GM23338 (cell line): Measurements from ENCODE around the gene ABR. TPM values are rescaled to one million over a fixed set of nuclear protein-coding genes. Genes with fewer than 3 reads are reported as not detected.

Experiments used
- ATAC-seq: fragments of 200-7000 bp; cut with Tn5 transposase; 3 replicates; pipeline ENCODE4 v1.9.1; 2020
- DNase-seq: peaks from one replicate; pipeline ENCODE4 v3.0.0-alpha.2; 2015; ENCODE audit warnings: low spot score
- H2AFZ ChIP-seq: fragments of 200-600 bp; sonication (generic); 2 replicates; pipeline ENCODE4 v1.8.0; 2016; ENCODE audit warnings: antibody characterized with exemption, mild to moderate bottlenecking, moderate library complexity
- H3F3A ChIP-seq: fragments of 200-600 bp; sonication (generic); replicated peaks from 2 replicates; pipeline ENCODE4 v1.8.0; 2017; ENCODE audit warnings: antibody characterized with exemption, mixed run types, low read depth
- H3K27ac ChIP-seq: fragments of 200-600 bp; sonication (generic); 2 replicates; pipeline ENCODE4 v1.6.1; 2016; ENCODE audit warnings: low read depth
- H3K27me3 ChIP-seq: fragments of 200-600 bp; sonication (generic); 2 replicates; pipeline ENCODE4 v1.8.0; 2016; ENCODE audit warnings: mild to moderate bottlenecking, mixed run types, moderate library complexity; ENCODE audit not compliant: insufficient read depth
- H3K36me3 ChIP-seq: fragments of 200-600 bp; sonication (generic); 2 replicates; pipeline ENCODE4 v1.8.0; 2016; ENCODE audit warnings: mild to moderate bottlenecking; ENCODE audit not compliant: insufficient read depth
- H3K4me1 ChIP-seq: fragments of 200-600 bp; sonication (generic); 2 replicates; pipeline ENCODE4 v1.8.0; 2016; ENCODE audit warnings: mild to moderate bottlenecking, moderate library complexity; ENCODE audit not compliant: insufficient read depth
- H3K4me2 ChIP-seq: fragments of 200-600 bp; sonication (generic); 2 replicates; pipeline ENCODE4 v1.7.1; 2017; ENCODE audit warnings: mixed run types
- H3K4me3 ChIP-seq: fragments of 200-600 bp; sonication (generic); 2 replicates; pipeline ENCODE4 v1.6.1; 2016; ENCODE audit warnings: mixed run types
- H3K79me2 ChIP-seq: fragments of 200-600 bp; sonication (generic); replicated peaks from 2 replicates; pipeline ENCODE4 v1.8.0; 2017; ENCODE audit warnings: mild to moderate bottlenecking; ENCODE audit not compliant: insufficient read depth
- H3K9me2 ChIP-seq: fragments of 200-600 bp; sonication (generic); 2 replicates; pipeline ENCODE4 v1.8.0; 2017; ENCODE audit not compliant: insufficient read depth
- H4K20me1 ChIP-seq: fragments of 200-600 bp; sonication (generic); replicated peaks from 2 replicates; pipeline ENCODE4 v1.8.0; 2017; ENCODE audit warnings: mild to moderate bottlenecking; ENCODE audit not compliant: insufficient read depth
- H3K27ac Mint-ChIP-seq: 2 replicates; pipeline ENCODE4 v1.8.0; 2020; ENCODE audit warnings: inconsistent platforms, mild to moderate bottlenecking, moderate library complexity, mixed read lengths
- H3K27me3 Mint-ChIP-seq: 3 replicates; pipeline ENCODE4 v1.8.0; 2022; ENCODE audit warnings: low read depth, mild to moderate bottlenecking, moderate library complexity, mixed read lengths, inconsistent platforms; ENCODE audit not compliant: insufficient read depth, poor library complexity
- H3K36me3 Mint-ChIP-seq: 3 replicates; pipeline ENCODE4 v1.8.0; 2021; ENCODE audit warnings: low read depth, mild to moderate bottlenecking, inconsistent platforms, moderate library complexity, mixed read lengths
- H3K4me1 Mint-ChIP-seq: 3 replicates; pipeline ENCODE4 v1.8.0; 2020; ENCODE audit warnings: mild to moderate bottlenecking, inconsistent platforms, mixed read lengths
- H3K4me3 Mint-ChIP-seq: 3 replicates; pipeline ENCODE4 v1.8.0; 2021; ENCODE audit warnings: moderate library complexity, mild to moderate bottlenecking, inconsistent platforms, mixed read lengths
- H3K9me3 Mint-ChIP-seq: 3 replicates; pipeline ENCODE4 v1.8.0; 2020; ENCODE audit warnings: moderate library complexity, mild to moderate bottlenecking, inconsistent platforms, mixed read lengths
- STAT1 ChIP-seq: IDR thresholded peaks from one replicate; pipeline ENCODE4 v1.6.1; 2016; ENCODE audit warnings: antibody characterized with exemption; ENCODE audit not compliant: unreplicated experiment
- polyA plus RNA-seq: library from polyadenylated mRNA; unstranded; fragments of >200 nt; fragmentation: Nextera tagmentation; extraction: Ambion mirVana; gene quantifications from 2 replicates; pipeline ENCODE4 v1.2.1, GENCODE V29; 2016
- total RNA-seq: library from RNA; depleted of rRNA; stranded (reverse); fragments of >200 nt; shearing (Covaris generic); gene quantifications from 2 replicates; pipeline ENCODE4 v1.2.3, GENCODE V29; 2014
- TF ChIP-seq, protein P1 (sequence below): fragments of 250-450 bp; sonication (Bioruptor Pico); IDR thresholded peaks from 2 replicates; pipeline ENCODE4 v1.5.0; 2020; ENCODE audit warnings: mild to moderate bottlenecking, moderate library complexity
- TF ChIP-seq, protein P2 (sequence below), 2 experiments: fragments of 200-600 bp in 1 of 2; sonication (generic) in 1 of 2; conservative IDR thresholded peaks; 2 replicates each; pipeline versions ENCODE4 v1.5.1 to v1.6.1; 2016 to 2017; ENCODE audit warnings: antibody characterized with exemption in 2 of 2, low read depth in 2 of 2, mild to moderate bottlenecking in 2 of 2, moderate library complexity in 1 of 2

Gene ABR
- total and polyA plus RNA-seq, 2 experiments from 2014 or later: 15.0 to 27.7 TPM

DNA sequence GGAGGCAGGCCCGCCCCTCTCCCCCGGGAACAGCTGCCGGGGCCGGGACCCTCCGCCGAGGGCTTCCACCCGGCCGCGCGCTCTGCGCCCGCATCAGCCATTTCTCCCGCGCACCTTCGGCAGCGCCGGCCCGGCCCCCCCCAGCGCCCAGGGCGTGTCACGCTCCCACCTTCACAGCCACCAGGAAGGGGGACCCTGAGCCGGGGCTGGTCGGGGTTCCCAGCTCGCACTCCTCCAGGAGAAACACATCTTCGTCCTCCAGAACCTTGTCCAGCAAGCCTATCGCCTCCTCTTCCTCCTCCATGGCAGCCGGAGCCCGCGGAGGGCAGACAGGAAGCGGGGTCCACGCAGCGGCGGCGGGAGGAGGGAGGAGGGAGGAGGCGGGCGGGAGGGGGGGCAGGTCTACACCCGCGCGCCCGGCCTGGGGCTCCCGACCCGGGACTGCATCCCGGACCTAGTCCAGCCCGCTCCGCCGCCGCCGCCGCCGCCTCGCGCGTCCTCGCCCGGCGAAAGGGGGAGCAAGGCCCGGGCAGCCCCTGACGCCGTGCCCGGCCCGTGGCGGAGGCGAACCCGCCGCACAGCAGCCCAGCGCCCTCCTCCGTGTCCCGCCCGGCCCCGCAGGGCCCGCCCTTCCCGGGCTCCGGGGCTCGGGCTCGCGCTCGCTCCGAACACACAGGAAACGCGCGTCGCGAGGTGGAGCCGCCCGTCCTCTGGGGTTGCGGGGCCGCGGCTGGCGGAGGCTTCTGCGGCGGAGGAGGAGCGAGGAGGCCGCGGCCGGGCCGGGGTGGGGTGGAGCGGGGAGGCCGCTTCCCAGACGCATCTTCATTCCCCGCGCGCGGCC is 70.8 kb downstream of the ABR start (continued):
- TF ChIP-seq, protein P1, sequence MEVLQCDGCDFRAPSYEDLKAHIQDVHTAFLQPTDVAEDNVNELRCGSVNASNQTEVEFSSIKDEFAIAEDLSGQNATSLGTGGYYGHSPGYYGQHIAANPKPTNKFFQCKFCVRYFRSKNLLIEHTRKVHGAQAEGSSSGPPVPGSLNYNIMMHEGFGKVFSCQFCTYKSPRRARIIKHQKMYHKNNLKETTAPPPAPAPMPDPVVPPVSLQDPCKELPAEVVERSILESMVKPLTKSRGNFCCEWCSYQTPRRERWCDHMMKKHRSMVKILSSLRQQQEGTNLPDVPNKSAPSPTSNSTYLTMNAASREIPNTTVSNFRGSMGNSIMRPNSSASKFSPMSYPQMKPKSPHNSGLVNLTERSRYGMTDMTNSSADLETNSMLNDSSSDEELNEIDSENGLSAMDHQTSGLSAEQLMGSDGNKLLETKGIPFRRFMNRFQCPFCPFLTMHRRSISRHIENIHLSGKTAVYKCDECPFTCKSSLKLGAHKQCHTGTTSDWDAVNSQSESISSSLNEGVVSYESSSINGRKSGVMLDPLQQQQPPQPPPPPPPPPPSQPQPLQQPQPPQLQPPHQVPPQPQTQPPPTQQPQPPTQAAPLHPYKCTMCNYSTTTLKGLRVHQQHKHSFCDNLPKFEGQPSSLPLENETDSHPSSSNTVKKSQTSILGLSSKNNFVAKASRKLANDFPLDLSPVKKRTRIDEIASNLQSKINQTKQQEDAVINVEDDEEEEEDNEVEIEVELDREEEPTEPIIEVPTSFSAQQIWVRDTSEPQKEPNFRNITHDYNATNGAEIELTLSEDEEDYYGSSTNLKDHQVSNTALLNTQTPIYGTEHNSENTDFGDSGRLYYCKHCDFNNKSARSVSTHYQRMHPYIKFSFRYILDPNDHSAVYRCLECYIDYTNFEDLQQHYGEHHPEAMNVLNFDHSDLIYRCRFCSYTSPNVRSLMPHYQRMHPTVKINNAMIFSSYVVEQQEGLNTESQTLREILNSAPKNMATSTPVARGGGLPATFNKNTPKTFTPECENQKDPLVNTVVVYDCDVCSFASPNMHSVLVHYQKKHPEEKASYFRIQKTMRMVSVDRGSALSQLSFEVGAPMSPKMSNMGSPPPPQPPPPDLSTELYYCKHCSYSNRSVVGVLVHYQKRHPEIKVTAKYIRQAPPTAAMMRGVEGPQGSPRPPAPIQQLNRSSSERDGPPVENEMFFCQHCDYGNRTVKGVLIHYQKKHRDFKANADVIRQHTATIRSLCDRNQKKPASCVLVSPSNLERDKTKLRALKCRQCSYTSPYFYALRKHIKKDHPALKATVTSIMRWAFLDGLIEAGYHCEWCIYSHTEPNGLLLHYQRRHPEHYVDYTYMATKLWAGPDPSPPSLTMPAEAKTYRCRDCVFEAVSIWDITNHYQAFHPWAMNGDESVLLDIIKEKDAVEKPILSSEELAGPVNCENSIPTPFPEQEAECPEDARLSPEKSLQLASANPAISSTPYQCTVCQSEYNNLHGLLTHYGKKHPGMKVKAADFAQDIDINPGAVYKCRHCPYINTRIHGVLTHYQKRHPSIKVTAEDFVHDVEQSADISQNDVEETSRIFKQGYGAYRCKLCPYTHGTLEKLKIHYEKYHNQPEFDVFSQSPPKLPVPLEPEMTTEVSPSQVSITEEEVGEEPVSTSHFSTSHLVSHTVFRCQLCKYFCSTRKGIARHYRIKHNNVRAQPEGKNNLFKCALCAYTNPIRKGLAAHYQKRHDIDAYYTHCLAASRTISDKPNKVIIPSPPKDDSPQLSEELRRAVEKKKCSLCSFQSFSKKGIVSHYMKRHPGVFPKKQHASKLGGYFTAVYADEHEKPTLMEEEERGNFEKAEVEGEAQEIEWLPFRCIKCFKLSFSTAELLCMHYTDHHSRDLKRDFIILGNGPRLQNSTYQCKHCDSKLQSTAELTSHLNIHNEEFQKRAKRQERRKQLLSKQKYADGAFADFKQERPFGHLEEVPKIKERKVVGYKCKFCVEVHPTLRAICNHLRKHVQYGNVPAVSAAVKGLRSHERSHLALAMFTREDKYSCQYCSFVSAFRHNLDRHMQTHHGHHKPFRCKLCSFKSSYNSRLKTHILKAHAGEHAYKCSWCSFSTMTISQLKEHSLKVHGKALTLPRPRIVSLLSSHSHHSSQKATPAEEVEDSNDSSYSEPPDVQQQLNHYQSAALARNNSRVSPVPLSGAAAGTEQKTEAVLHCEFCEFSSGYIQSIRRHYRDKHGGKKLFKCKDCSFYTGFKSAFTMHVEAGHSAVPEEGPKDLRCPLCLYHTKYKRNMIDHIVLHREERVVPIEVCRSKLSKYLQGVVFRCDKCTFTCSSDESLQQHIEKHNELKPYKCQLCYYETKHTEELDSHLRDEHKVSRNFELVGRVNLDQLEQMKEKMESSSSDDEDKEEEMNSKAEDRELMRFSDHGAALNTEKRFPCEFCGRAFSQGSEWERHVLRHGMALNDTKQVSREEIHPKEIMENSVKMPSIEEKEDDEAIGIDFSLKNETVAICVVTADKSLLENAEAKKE (CRISPR knock-in tag): no peak
- TF ChIP-seq STAT1: no peak

DNA sequence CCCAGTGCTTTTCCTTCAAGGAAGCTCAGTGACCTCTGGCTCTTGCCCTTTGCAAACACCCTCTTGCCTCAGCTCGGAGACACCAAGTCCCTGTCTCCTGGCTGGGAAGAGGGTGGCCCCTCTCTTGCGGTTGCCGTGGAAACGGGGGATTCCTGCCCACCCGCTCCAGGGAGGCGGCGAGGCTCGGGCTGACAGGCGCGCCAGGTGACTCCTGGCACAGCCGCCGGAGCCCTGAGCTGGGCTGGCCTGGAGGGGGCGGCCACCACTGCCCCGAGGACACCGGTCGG is 71.4 kb downstream of the ABR start:
- H4K20me1 ChIP-seq: peaks cover 2% of the 10 kb centered on the region; the same call in 1 of the 2 replicates
- peak overlapping the region; percentile 90 for H3K4me2 ChIP-seq
- peaks cover 3% of the 10 kb centered on the region; the same call in 1 of the 3 replicates for H3K9me3 Mint-ChIP-seq
- peak overlapping the region; percentile 87 for H3K4me3 ChIP-seq
- H3K36me3 ChIP-seq: no peaks in the 10 kb centered on the region
- peaks cover 24% of the 10 kb centered on the region for H3K4me1 ChIP-seq
- no peaks in the 10 kb centered on the region for H3K36me3 Mint-ChIP-seq
- H3K9me2 ChIP-seq: no peaks in the 10 kb centered on the region
- H3F3A ChIP-seq: 0 out of 2 replicates have a peak, but pooled peaks cover 5% of the 10 kb centered on the region
- TF ChIP-seq, protein P2, sequence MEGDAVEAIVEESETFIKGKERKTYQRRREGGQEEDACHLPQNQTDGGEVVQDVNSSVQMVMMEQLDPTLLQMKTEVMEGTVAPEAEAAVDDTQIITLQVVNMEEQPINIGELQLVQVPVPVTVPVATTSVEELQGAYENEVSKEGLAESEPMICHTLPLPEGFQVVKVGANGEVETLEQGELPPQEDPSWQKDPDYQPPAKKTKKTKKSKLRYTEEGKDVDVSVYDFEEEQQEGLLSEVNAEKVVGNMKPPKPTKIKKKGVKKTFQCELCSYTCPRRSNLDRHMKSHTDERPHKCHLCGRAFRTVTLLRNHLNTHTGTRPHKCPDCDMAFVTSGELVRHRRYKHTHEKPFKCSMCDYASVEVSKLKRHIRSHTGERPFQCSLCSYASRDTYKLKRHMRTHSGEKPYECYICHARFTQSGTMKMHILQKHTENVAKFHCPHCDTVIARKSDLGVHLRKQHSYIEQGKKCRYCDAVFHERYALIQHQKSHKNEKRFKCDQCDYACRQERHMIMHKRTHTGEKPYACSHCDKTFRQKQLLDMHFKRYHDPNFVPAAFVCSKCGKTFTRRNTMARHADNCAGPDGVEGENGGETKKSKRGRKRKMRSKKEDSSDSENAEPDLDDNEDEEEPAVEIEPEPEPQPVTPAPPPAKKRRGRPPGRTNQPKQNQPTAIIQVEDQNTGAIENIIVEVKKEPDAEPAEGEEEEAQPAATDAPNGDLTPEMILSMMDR (conservative IDR thresholded peaks at IDR 0.05; ENCODE audit: low read depth in 2 of 2): 0 out of 4 replicates have a peak, but pooled peaks of 1 of the 2 experiments have one; percentile 12
- TF ChIP-seq, protein P1 (CRISPR knock-in tag): no peak
- no peak overlapping the region for H3K27ac ChIP-seq
- DNase-seq (peak; percentile 59), ATAC-seq (peak; percentile 31)
- H3K4me1 Mint-ChIP-seq: peaks cover 33% of the 10 kb centered on the region
- H3K27me3 ChIP-seq: no peaks in the 10 kb centered on the region
- H3K79me2 ChIP-seq: no peaks in the 10 kb centered on the region
- peak overlapping the region; percentile 68 for H3K4me3 Mint-ChIP-seq
- H3K27me3 Mint-ChIP-seq: peaks cover 18% of the 10 kb centered on the region
- no peak overlapping the region for H3K27ac Mint-ChIP-seq
- peak overlapping the region; percentile 76; the same call in 1 of the 2 replicates for H2AFZ ChIP-seq
